ENCODE results near the gene SLC17A9. TPM values are rescaled to one million over a fixed set of nuclear protein-coding genes. Genes with fewer than 3 reads are reported as not detected.

The SLC17A9 gene
- total RNA-seq, 1 donor from 2014 or later = not detected

DNA sequence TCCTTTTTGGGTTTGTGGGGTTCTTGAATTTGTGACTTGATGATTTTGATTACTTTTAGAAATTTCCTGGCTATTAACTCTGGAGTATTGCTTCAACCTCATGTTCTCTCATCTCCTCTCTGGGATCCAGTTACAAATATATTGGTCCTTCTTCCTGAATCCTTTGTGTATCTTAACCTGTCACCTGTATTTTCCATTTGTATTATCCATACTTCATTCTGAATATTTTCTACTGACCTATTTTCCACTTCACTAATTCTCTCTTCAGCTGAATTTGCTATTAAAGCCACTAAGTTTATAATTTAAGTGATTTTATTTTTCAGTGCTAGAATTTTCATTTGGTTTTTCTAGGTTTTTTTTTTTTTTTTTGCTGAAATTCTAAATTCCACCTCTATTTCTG, 60.7 kb downstream of the SLC17A9 start:
- peaks cover 5 to 6% (median 5%) of the 10 kb centered on the region in 3 donors for H3K4me1 ChIP-seq (ENCODE audit: control insufficient read depth in 3 of 3, insufficient read depth in 3 of 3, low read length in 3 of 3)
- peaks cover 0 to 8% (median 0%) of the 10 kb centered on the region in 3 donors for H3K9me3 ChIP-seq (ENCODE audit: control insufficient read depth in 3 of 3, low read length in 3 of 3)
- H3K9ac ChIP-seq (ENCODE audit: low read depth in 1 of 3, low read length in 3 of 3) = no peak overlapping the region
- H3K4me3 ChIP-seq (ENCODE audit: low read length in 3 of 3) = no peak overlapping the region
- H3K27ac ChIP-seq (ENCODE audit: low read depth, low read length) = no peak overlapping the region
- no peaks in the 10 kb centered on the region for H3K36me3 ChIP-seq (ENCODE audit: control insufficient read depth in 3 of 3, insufficient read depth in 3 of 3, low read length in 3 of 3)
- peaks cover 74 to 88% (median 83%) of the 10 kb centered on the region in 3 donors for H3K27me3 ChIP-seq (ENCODE audit: control insufficient read depth in 3 of 3, insufficient read depth in 3 of 3, low read length in 3 of 3)

DNA sequence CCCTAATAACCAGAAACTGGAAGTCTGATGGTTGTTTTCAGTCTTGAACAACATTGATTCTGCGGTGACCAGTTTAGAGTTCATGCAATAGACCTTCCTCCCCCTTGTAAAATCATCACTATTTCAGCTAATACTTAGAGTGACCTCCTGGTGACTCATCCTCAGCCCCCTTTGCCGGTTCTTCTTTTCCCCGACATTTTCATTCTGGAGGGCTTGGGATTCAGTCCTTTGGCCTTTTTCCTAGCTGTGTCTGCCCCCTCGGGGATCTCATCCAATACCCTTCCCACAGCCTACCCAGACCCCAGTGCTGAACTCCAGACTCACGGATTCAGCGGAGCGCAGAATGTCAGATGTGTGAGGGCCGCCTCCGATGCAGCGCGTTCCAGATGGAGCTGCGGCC, 61.8 kb downstream of the SLC17A9 start:
- Histone ChIP-seq H3K4me3 (ENCODE audit: low read length in 3 of 3) (no peak overlapping the region), H3K27ac (ENCODE audit: low read depth, low read length) (no peak overlapping the region), H3K36me3 (ENCODE audit: control insufficient read depth in 3 of 3, insufficient read depth in 3 of 3, low read length in 3 of 3) (no peaks in the 10 kb centered on the region), H3K4me1 (ENCODE audit: control insufficient read depth in 3 of 3, insufficient read depth in 3 of 3, low read length in 3 of 3) (peaks cover 0 to 4% (median 3%) of the 10 kb centered on the region in 3 donors), H3K9me3 (ENCODE audit: control insufficient read depth in 3 of 3, low read length in 3 of 3) (peaks cover 0 to 8% (median 0%) of the 10 kb centered on the region in 3 donors), H3K9ac (ENCODE audit: low read depth in 1 of 3, low read length in 3 of 3) (no peak overlapping the region), H3K27me3 (ENCODE audit: control insufficient read depth in 3 of 3, insufficient read depth in 3 of 3, low read length in 3 of 3) (peaks cover 65 to 80% (median 75%) of the 10 kb centered on the region in 3 donors)

DNA sequence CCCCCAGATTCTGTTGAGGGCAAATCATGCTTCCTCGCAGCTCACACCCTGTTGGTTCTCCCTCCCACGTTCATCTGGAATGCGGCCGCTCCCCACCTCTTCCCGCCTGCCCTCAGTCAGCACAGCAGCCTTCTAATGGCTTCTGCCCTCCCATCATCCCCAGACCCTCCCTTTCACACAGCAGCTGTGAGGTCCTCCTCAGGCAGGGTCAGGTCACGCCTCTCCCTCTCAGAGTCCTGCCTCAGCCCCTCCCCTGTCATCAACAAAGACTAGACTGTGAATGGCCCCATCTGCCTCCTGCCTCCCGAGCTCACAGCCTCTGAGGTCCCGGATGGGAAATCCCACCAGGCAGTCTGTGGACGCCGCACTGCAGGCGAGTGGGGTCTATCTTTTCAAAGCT, 62.2 kb downstream of the SLC17A9 start:
- peaks cover 0 to 4% (median 0%) of the 10 kb centered on the region in 3 donors for H3K4me1 ChIP-seq (ENCODE audit: control insufficient read depth in 3 of 3, insufficient read depth in 3 of 3, low read length in 3 of 3)
- no peak overlapping the region for H3K9ac ChIP-seq (ENCODE audit: low read depth in 1 of 3, low read length in 3 of 3)
- peaks cover 61 to 76% (median 71%) of the 10 kb centered on the region in 3 donors for H3K27me3 ChIP-seq (ENCODE audit: control insufficient read depth in 3 of 3, insufficient read depth in 3 of 3, low read length in 3 of 3)
- H3K27ac ChIP-seq (ENCODE audit: low read depth, low read length) = no peak overlapping the region
- no peak overlapping the region for H3K4me3 ChIP-seq (ENCODE audit: low read length in 3 of 3)
- H3K36me3 ChIP-seq (ENCODE audit: control insufficient read depth in 3 of 3, insufficient read depth in 3 of 3, low read length in 3 of 3) = no peaks in the 10 kb centered on the region
- H3K9me3 ChIP-seq (ENCODE audit: control insufficient read depth in 3 of 3, low read length in 3 of 3) = peaks cover 0 to 8% (median 0%) of the 10 kb centered on the region in 3 donors

DNA sequence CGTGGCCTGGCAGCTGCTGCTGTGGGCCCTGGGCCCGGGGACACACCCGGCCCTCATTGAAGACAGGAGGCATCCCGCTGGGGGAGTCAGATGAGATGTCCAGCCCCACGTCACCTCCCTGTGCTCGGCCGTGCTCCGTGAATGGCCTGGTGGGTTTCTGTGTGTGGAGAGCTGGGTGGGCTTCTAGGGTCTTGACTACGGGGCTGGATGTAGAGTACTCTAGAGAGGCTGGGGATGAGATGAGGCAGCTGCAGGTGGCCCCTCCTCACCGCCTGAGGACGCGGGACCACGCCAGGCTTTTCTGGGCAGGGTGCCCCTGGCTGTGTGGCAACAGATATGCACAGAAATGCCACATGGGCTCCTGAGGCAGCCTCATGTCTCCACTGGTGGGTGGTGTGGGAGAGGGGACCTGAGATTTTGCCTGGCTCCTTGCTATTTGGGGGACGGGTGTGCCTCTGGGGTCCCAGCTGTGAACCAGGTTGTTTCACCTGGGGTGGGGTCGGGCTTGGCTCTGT, 62.7 kb downstream of the SLC17A9 start:
- Histone ChIP-seq H3K9me3 (ENCODE audit: control insufficient read depth in 3 of 3, low read length in 3 of 3) (peaks cover 0 to 8% (median 0%) of the 10 kb centered on the region in 3 donors), H3K4me1 (ENCODE audit: control insufficient read depth in 3 of 3, insufficient read depth in 3 of 3, low read length in 3 of 3) (peaks cover 0 to 3% (median 0%) of the 10 kb centered on the region in 3 donors), H3K36me3 (ENCODE audit: control insufficient read depth in 3 of 3, insufficient read depth in 3 of 3, low read length in 3 of 3) (no peaks in the 10 kb centered on the region), H3K4me3 (ENCODE audit: low read length in 3 of 3) (no peak overlapping the region), H3K9ac (ENCODE audit: low read depth in 1 of 3, low read length in 3 of 3) (no peak overlapping the region), H3K27me3 (ENCODE audit: control insufficient read depth in 3 of 3, insufficient read depth in 3 of 3, low read length in 3 of 3) (peaks cover 60 to 71% (median 66%) of the 10 kb centered on the region in 3 donors), H3K27ac (ENCODE audit: low read depth, low read length) (no peak overlapping the region)

DNA sequence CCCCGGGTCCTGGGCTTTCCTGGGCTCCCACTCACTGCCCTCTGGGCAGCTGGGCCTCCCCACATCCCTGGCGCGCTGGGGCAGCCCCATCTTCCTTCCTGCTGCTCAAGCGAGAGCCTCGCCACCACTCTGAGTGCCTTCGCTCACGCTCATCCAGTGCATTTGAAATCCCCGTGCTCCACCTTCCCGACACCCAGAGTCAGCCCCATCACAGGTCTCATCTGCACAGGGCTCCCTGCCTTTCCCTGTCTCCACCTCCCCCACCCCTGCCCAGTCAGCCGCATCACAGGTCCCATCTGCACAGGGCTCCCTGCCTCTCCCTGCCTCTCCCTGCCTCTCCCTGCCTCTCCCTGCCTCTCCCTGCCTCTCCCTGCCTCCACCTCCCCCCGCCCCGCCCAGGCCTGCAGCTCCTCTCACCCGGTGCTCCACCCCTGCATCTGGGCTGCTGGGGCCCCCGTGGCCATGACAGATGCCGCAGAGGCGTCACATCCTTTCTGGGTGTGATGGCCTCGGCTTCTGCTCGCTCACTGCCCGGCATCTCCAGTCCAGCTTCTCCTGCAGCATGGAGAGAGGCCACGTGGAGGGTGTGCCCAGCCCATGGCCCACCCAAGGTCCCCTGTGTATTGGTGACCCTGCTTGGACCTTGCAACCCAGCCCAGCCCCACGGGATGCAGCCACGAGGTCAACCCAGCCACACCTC, 63.3 kb downstream of the SLC17A9 start:
- H3K27me3 ChIP-seq (ENCODE audit: control insufficient read depth in 3 of 3, insufficient read depth in 3 of 3, low read length in 3 of 3) = peaks cover 63 to 73% (median 68%) of the 10 kb centered on the region in 3 donors

DNA sequence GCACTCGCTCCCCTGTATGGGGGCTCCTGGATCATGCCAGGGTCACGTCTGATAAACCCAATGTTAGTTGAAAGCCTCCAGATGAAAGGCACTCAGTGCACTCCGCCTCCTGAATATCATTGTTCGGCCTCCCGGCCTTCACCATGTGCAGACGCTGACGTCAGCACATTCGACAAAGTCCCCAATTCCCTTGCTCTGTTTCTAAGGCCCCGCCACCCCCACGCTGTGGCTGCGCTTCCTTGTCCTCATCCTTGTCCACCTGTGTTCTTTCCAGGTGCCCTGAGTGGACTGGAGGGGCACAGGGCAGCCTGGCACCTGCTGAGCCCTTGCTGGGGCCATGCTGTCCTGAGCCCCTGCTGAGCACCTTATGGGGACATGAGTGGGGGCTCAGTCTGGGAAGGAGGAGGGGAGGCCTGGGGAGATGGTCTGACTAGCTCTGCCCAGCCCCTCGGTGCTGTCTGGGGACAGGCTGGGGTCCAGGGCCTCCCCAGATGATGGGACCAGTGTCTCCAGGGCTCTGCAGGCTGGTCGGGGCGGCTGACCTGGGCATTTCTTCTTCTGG, 64.1 kb downstream of the SLC17A9 start:
- H3K4me3 ChIP-seq (ENCODE audit: low read length in 3 of 3) = no peak overlapping the region
- no peaks in the 10 kb centered on the region for H3K36me3 ChIP-seq (ENCODE audit: control insufficient read depth in 3 of 3, insufficient read depth in 3 of 3, low read length in 3 of 3)
- H3K27ac ChIP-seq (ENCODE audit: low read depth, low read length) = no peak overlapping the region
- H3K9me3 ChIP-seq (ENCODE audit: control insufficient read depth in 3 of 3, low read length in 3 of 3) = peaks cover 0 to 8% (median 0%) of the 10 kb centered on the region in 3 donors
- H3K9ac ChIP-seq (ENCODE audit: low read depth in 1 of 3, low read length in 3 of 3) = no peak overlapping the region
- H3K27me3 ChIP-seq (ENCODE audit: control insufficient read depth in 3 of 3, insufficient read depth in 3 of 3, low read length in 3 of 3) = peaks cover 64 to 73% (median 64%) of the 10 kb centered on the region in 3 donors
- no peaks in the 10 kb centered on the region for H3K4me1 ChIP-seq (ENCODE audit: control insufficient read depth in 3 of 3, insufficient read depth in 3 of 3, low read length in 3 of 3)

More for the DNA sequence above, 63.3 kb downstream of the SLC17A9 start:
- Histone ChIP-seq H3K9me3 (ENCODE audit: control insufficient read depth in 3 of 3, low read length in 3 of 3) (peaks cover 0 to 8% (median 0%) of the 10 kb centered on the region in 3 donors), H3K36me3 (ENCODE audit: control insufficient read depth in 3 of 3, insufficient read depth in 3 of 3, low read length in 3 of 3) (no peaks in the 10 kb centered on the region), H3K4me3 (ENCODE audit: low read length in 3 of 3) (no peak overlapping the region), H3K27ac (ENCODE audit: low read depth, low read length) (no peak overlapping the region), H3K9ac (ENCODE audit: low read depth in 1 of 3, low read length in 3 of 3) (no peak overlapping the region), H3K4me1 (ENCODE audit: control insufficient read depth in 3 of 3, insufficient read depth in 3 of 3, low read length in 3 of 3) (no peaks in the 10 kb centered on the region)

DNA sequence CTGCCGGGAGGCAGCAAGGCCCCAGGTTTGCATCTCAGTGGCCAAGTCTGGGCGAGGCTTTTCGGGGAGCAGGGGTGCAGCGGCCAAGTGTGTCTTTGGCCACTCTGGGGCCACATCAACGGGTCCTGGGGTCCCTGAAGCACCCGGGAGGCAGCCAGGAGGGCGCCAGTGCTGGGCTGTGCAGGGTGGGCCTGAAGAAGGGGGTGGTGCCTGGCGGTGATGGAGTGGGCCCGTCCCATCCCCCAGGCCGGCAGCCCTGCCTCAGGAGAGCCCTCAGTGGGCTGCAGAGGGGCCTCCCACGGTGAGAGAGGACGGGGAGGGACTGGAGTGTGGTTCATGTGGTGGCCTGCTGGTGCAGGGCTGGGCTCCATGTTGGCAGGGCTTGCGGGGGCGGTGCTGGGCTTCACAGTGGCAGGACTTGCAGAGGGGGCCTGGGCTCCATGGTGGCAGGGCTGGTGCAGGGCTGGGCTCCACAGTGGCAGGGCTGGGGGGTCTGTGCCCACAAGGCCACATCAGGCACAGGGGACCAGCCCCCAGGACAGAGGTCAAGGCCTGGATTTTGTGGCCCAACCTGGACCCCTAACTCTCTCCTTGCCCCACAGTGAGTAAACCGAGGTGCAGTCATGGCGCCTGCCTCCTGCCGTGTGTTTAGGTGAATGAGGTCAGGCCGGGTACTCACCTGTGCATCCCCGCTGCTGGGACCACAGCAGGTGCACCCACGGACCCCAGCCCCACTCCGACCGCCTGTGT, 64.7 kb downstream of the SLC17A9 start:
- H3K27ac ChIP-seq (ENCODE audit: low read depth, low read length) = no peak overlapping the region
- H3K27me3 ChIP-seq (ENCODE audit: control insufficient read depth in 3 of 3, insufficient read depth in 3 of 3, low read length in 3 of 3) = peaks cover 66 to 75% (median 68%) of the 10 kb centered on the region in 3 donors
- H3K4me1 ChIP-seq (ENCODE audit: control insufficient read depth in 3 of 3, insufficient read depth in 3 of 3, low read length in 3 of 3) = no peaks in the 10 kb centered on the region
- peaks cover 0 to 8% (median 0%) of the 10 kb centered on the region in 3 donors for H3K9me3 ChIP-seq (ENCODE audit: control insufficient read depth in 3 of 3, low read length in 3 of 3)
- H3K36me3 ChIP-seq (ENCODE audit: control insufficient read depth in 3 of 3, insufficient read depth in 3 of 3, low read length in 3 of 3) = no peaks in the 10 kb centered on the region
- H3K4me3 ChIP-seq (ENCODE audit: low read length in 3 of 3) = no peak overlapping the region
- no peak overlapping the region for H3K9ac ChIP-seq (ENCODE audit: low read depth in 1 of 3, low read length in 3 of 3)

DNA sequence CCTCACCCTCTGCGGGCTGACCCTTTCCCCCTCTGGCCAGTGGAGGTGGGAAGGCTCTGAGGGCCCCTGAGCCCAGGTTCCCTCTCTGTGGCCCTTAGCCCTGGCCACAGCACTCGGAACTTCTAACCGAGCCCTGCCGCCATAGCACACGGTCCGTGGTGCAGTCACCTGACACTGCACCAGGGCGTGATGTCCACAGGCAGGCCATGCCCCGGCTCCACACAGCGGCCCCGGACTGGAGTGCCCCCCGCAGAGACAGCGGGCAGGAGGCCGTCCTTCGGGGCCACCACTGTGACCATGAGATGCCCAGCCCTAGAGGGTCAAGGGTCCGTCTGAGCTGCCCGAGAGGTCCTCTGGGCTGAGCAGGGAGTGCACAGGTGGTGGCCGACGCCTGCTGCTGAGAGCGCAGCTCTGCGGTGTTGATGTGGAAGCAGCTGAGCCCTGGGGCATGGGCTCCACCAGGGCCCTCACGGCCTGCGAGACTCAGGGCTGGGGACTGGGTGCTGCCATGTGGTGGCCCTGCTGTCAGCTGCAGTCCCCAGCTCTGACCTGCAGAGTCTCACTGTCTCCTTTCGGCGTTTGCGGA, 65.4 kb downstream of the SLC17A9 start:
- H3K4me3 ChIP-seq (ENCODE audit: low read length in 3 of 3) = no peak overlapping the region
- no peak overlapping the region for H3K9ac ChIP-seq (ENCODE audit: low read depth in 1 of 3, low read length in 3 of 3)
- H3K4me1 ChIP-seq (ENCODE audit: control insufficient read depth in 3 of 3, insufficient read depth in 3 of 3, low read length in 3 of 3) = no peaks in the 10 kb centered on the region
- H3K9me3 ChIP-seq (ENCODE audit: control insufficient read depth in 3 of 3, low read length in 3 of 3) = peaks cover 0 to 4% (median 0%) of the 10 kb centered on the region in 3 donors
- H3K27me3 ChIP-seq (ENCODE audit: control insufficient read depth in 3 of 3, insufficient read depth in 3 of 3, low read length in 3 of 3) = peaks cover 67 to 75% (median 72%) of the 10 kb centered on the region in 3 donors
- no peaks in the 10 kb centered on the region for H3K36me3 ChIP-seq (ENCODE audit: control insufficient read depth in 3 of 3, insufficient read depth in 3 of 3, low read length in 3 of 3)
- H3K27ac ChIP-seq (ENCODE audit: low read depth, low read length) = no peak overlapping the region

Measured in skeletal muscle tissue (tissue), 4 donors.